ENCODE measurements around the gene TMEM132C.

TMEM132C gene

DNA sequence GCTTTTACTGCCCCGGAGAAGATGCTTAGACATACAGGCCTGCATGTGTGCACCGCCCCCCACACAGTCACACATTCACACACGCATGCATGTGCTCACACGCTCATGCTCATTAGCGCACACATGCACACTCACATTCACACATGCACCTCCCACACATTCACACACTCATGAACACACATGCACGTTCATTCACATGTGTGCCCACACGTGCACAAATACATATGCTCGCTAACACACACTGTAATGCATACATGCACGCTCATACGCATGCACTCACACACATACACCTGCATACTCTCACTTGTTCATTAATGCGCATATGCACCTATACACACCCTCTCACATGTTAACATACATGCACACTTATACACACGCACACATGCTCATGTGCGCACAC is 21.9 kb downstream of the TMEM132C start:
- DNase-seq = no peak

DNA sequence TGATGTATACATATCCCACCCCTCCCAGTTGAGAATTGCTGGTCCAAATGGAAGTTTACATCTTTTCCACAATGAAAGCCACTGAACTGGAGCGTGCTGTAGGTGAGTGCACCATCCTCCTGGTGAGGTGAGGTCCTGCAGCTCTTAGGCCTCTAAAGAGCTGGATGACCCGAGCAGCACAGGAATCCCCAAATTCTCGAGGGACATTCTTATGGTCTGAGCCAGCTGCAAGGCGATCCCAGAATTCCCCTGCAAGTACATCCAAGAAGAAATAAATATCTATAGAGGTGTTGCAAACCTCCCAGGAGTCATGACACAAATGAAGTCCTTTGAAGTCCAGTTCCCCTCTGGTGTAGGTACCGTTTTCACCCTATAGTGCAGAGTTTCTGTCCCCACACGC is 24.0 kb downstream of the TMEM132C start:
- DNase-seq = no peak

DNA sequence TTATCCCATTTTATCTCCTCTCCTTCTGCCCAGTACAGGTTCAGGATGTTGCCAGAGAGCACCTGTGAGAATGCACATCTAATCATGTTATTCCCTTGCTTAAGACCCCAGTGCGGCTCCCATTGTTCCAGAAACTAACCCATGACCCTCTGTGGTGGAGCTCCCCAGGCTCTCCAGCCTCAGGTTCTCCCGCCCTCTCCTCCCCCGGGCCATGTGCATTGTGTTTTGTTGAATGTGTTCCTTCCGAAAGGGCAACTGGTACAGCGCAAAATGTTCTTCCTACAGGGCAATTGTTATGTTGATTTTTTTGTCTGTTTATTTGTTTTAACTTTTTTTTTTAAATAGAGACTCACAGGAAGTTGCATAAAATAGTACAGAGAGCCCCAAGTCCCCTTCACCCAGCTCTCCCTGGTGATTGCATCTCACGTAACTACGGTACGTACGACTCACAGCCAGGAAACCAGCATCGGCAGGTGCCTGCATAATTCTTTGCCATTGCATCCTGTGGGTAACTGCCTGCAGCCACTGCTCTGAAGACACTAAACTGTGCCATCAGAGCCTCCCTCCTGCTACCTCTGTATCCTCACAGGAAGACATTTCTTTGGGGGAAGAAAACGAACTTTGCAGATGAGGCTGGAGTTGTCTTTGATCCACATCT is 31.2 kb downstream of the TMEM132C start:
- DNase-seq = no peak

- DNase-seq = no peak
Measured at GRCh38 chr12:128305336-128305892, 38.4 kb downstream of the TMEM132C start.

GRCh38 chr12:128307791-128308190 is 40.8 kb downstream of the TMEM132C start:
- DNase-seq = no peak

DNA sequence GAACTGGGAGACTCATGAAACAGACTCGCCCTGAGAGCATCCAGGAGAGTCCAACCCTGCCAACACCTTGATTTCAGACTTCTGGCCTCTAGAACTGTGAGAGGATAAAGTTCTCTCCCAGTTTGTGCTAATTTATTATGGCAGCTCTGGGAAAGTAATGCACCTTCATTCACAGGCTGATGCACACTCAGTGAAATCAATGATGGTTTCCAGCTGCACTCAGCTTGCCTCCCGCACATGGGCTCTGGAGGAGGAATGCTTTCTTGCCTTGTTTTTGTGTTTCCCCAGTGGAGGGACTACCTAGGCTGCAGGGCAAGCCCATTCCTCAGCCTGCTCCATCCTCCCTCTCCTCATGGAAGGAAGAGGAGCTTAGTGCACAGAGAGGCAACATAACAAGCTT is 45.7 kb downstream of the TMEM132C start:
- no peak for DNase-seq

DNA sequence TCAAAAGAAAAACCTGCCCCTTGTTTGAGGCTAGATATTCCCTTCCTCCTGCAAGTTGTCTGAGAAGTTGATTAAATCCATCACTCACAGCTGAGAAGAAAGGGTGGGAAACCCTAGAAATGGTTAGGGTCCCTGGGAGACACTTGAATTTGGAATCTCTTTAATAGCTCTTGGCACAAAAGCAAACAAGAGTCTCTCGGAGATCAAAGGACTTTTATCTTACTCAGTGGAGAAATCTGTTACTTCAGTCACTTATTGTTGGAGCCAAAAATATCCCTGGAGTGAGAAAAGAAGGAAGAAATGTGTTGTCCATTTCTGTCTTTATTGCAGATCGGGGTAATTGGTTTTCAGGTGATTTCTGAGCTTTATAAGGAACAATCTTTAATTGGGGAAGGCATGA is 47.0 kb downstream of the TMEM132C start:
- DNase-seq = no peak

DNA sequence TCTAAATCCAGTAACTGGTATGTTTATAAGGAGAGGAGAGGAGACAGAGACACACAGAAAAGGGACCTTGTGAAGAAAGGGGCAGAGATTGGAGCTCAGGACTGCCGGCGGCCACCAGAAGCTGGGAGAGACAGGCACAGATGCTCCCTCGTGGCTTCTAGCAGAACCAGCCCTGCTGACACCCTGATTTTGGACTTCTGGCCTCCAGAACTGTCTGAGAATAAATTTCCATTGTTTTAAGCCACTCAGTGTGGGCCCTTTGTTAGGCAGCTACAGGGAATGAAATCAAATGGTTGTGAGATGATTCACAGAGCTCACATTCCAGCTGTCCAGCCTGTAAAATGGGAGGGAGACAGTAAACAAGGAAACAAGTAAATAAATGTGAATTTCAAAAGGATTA is 47.6 kb downstream of the TMEM132C start:
- DNase-seq = no peak

GRCh38 chr12:128316078-128316477 is 49.1 kb downstream of the TMEM132C start:
- DNase-seq = no peak

- no peak for DNase-seq
Measured at GRCh38 chr12:128316973-128317526, 50.1 kb downstream of the TMEM132C start.

GRCh38 chr12:128318341-128318740 is 51.4 kb downstream of the TMEM132C start:
- no peak for DNase-seq

DNA sequence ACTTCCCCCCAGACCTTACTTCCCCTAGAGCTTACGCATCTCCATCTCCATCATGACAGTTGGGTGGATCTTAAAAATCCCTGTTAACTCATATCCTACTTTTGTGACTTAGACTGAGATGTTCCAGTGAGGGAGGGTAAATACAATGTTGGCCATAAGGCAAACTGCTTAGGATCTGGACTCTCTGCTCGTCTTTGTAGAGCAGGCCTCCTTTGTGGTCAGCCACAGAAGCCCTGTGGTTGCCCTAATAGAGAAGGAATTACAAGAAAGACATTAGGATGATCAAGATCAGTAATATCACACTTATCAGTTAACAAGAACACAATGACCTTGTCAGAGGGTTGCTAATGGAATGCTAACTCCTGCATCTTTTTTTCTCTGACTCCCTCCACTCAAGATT is 52.0 kb downstream of the TMEM132C start:
- DNase-seq = no peak

DNA sequence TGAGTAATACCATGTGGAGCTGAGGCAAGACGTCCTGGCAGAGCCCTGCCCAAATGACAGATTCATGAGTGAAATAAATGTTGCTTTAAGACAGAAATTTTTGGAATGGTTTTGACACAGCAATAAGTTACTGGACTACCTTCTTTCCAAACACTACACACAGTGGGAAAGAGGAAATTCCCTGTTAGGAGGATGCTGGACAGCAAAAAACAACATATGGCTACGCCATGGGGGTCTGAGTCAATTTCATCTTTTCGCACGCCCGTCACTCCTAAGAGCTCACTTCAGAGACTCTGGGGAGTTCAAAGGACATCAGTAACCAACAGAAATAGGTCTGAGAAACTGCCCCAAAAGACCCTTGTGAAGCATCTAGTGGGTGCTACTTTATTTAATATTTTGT is 55.4 kb downstream of the TMEM132C start:
- DNase-seq = no peak

DNA sequence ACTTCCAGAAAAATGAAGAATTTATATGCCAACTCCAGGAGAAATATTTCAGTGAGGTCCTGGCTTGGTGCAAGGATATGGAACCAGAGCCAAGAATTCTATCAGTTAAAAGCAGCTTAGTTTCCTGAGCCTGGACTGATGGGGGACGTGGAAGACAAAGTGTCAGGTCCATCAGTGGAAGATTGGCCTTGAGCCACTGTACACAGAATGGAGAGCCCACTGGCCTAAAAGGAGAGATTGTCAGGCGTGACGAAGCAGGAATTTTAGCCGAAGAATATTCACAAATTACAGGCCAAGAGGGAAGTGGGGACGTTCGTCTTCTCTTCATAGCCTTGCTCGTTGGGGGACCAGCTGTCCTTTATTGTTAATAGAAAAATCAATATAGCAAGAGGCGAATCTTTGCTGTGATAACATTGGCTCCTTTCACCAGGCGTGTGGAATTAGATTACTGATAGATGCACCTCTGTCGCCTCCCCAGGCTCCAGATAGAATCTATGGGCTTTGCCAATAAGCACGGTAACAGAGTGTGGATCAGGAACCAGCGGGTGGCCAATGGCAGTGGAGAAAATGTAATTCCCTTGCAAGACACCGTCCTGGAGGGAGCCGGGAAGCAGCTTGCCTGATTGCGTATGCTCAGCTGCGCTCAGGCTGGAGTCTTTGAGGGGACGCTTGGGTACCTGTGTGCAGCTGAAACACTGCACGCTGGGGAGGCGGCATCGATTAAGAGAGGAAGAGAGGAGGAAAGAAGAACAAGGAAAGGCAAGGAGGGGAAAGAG is 56.4 kb downstream of the TMEM132C start:
- DNase-seq = no peak

DNA sequence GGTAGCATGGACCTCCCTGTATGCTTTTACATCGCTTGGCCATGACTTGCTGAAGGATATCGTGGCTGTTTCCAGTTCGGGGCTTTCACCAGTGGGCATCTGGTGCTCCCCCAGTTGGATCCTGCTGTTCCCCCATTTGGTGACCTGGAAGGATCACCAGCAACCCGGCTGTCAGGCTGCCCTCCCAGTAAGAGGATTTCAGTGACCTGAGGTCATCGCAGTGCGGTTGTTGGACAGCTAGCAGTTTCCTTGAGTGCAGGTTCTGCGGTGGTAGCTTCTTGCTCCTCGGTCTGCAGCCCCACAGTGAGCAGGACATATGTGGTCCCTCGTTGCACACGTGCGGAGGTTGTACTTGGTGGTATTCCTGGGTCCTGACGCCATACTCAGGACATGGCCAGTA is 58.7 kb downstream of the TMEM132C start:
- no peak for DNase-seq

GRCh38 chr12:128326406-128326805 is 59.4 kb downstream of the TMEM132C start:
- DNase-seq = no peak

- no peak for DNase-seq
Measured at GRCh38 chr12:128328961-128329360, 62.0 kb downstream of the TMEM132C start.

- no peak for DNase-seq
Measured at GRCh38 chr12:128336204-128337070, 69.5 kb downstream of the TMEM132C start.

DNA sequence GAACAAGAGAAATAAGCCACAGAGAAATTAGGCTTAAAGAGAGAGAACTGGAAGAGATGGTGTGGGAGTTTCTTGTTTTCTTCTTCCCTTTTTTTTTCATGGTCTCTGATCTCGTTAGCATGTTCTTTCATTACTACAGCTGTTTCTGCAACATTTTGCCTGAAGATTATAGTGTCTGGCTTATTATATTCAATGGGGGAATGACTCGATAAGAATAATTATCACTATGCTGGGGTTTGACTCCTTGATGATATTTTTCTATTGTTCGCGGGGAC is 70.0 kb downstream of the TMEM132C start:
- no peak for DNase-seq

GRCh38 chr12:128337431-128338170 is 70.6 kb downstream of the TMEM132C start:
- no peak for DNase-seq

- DNase-seq = no peak
Measured at GRCh38 chr12:128338386-128339125, 71.6 kb downstream of the TMEM132C start.

- DNase-seq = peak; percentile 53
Measured at GRCh38 chr12:128339126-128339520, 72.2 kb downstream of the TMEM132C start.

All from right hindlimb (tissue), 1 donor.